Measurements from ENCODE around the gene TRMT61B. TPM values are rescaled to one million over a fixed set of nuclear protein-coding genes. Genes with fewer than 3 reads are reported as not detected.

Gene TRMT61B
- total RNA-seq, 1 experiment from 2014 or later = 18.3 TPM

- no peak for DNase-seq (ENCODE audit: low spot score)
- BruUV-seq (replicated peaks) = no TSS peak
- Histone ChIP-seq H3K36me3 (ENCODE audit: insufficient read depth, low read length, poor library complexity, severe bottlenecking) (no peaks in the 10 kb centered on the region), H3K9me3 (ENCODE audit: low read depth, low read length, poor library complexity, severe bottlenecking) (no peaks in the 10 kb centered on the region), H3K4me1 (ENCODE audit: insufficient read depth, low read length, poor library complexity, severe bottlenecking) (no peaks in the 10 kb centered on the region), H3K27me3 (replicated peaks; ENCODE audit: insufficient read depth, low read depth, low read length, poor library complexity) (no peaks in the 10 kb centered on the region), H3K4me3 (ENCODE audit: low read depth, low read length, poor library complexity, severe bottlenecking) (no peak overlapping the region), H3K27ac (ENCODE audit: low read depth, low read length, poor library complexity, severe bottlenecking) (no peak overlapping the region)
- ChIA-PET CTCF (no interaction called here), POLR2A (ENCODE audit: low non-redundant PET) (no interaction called here)
- intact Hi-C loops (cut with micrococcal nuclease; ENCODE audit: unreplicated experiment) = no loop called here
- TF ChIP-seq CTCF (conservative IDR thresholded peaks at IDR 0.05; ENCODE audit: low read depth, low read length) (no peak), EZH2 (IDR thresholded peaks at IDR 0.05; ENCODE audit: borderline replicate concordance, low read depth, low read length, poor library complexity, severe bottlenecking) (no peak)
Observed at GRCh38 chr2:28842042-28842441, 28.1 kb downstream of the TRMT61B start.

GRCh38 chr2:28838971-28839370 is 31.1 kb downstream of the TRMT61B start:
- H3K27ac ChIP-seq (ENCODE audit: low read depth, low read length, poor library complexity, severe bottlenecking) = no peak overlapping the region
- H3K4me1 ChIP-seq (ENCODE audit: insufficient read depth, low read length, poor library complexity, severe bottlenecking) = no peaks in the 10 kb centered on the region
- TF ChIP-seq EZH2 (IDR thresholded peaks at IDR 0.05; ENCODE audit: borderline replicate concordance, low read depth, low read length, poor library complexity, severe bottlenecking) (no peak), CTCF (conservative IDR thresholded peaks at IDR 0.05; ENCODE audit: low read depth, low read length) (no peak)
- BruUV-seq (replicated peaks) = no TSS peak
- H3K9me3 ChIP-seq (ENCODE audit: low read depth, low read length, poor library complexity, severe bottlenecking) = no peaks in the 10 kb centered on the region
- no peaks in the 10 kb centered on the region for H3K36me3 ChIP-seq (ENCODE audit: insufficient read depth, low read length, poor library complexity, severe bottlenecking)
- CTCF ChIA-PET = no interaction called here
- H3K4me3 ChIP-seq (ENCODE audit: low read depth, low read length, poor library complexity, severe bottlenecking) = no peak overlapping the region
- POLR2A ChIA-PET (ENCODE audit: low non-redundant PET) = no interaction called here
- intact Hi-C loops (cut with micrococcal nuclease; ENCODE audit: unreplicated experiment) = no loop called here
- no peak for DNase-seq (ENCODE audit: low spot score)
- H3K27me3 ChIP-seq (replicated peaks; ENCODE audit: insufficient read depth, low read depth, low read length, poor library complexity) = no peaks in the 10 kb centered on the region

GRCh38 chr2:28835781-28836180 is 34.3 kb downstream of the TRMT61B start:
- ChIA-PET CTCF (no interaction called here), POLR2A (ENCODE audit: low non-redundant PET) (no interaction called here)
- intact Hi-C loops (cut with micrococcal nuclease; ENCODE audit: unreplicated experiment) = no loop called here
- no peaks in the 10 kb centered on the region for H3K36me3 ChIP-seq (ENCODE audit: insufficient read depth, low read length, poor library complexity, severe bottlenecking)
- no TSS peak for BruUV-seq (replicated peaks)
- no peak overlapping the region for H3K27ac ChIP-seq (ENCODE audit: low read depth, low read length, poor library complexity, severe bottlenecking)
- no peaks in the 10 kb centered on the region for H3K9me3 ChIP-seq (ENCODE audit: low read depth, low read length, poor library complexity, severe bottlenecking)
- H3K4me1 ChIP-seq (ENCODE audit: insufficient read depth, low read length, poor library complexity, severe bottlenecking) = no peaks in the 10 kb centered on the region
- no peak for TF ChIP-seq EZH2 (IDR thresholded peaks at IDR 0.05; ENCODE audit: borderline replicate concordance, low read depth, low read length, poor library complexity, severe bottlenecking)
- no peak for TF ChIP-seq CTCF (conservative IDR thresholded peaks at IDR 0.05; ENCODE audit: low read depth, low read length)
- no peaks in the 10 kb centered on the region for H3K27me3 ChIP-seq (replicated peaks; ENCODE audit: insufficient read depth, low read depth, low read length, poor library complexity)
- peak; percentile 6 for DNase-seq (ENCODE audit: low spot score)
- no peak overlapping the region for H3K4me3 ChIP-seq (ENCODE audit: low read depth, low read length, poor library complexity, severe bottlenecking)
